HG02943 (cell line): ENCODE results near the gene ITPR3.

ENCODE experiments used
- ATAC-seq: cut with Tn5 transposase; IDR thresholded peaks from one replicate; pipeline ENCODE4 v1.9.1; 2021; ENCODE audit warnings: mild to moderate bottlenecking, low read depth, moderate library complexity; ENCODE audit not compliant: unreplicated experiment

Gene ITPR3

GRCh38 chr6:33620856-33621710 is at the start of gene ITPR3:
ITPR3 (plus strand) TSS chr6:33621322; CDS start chr6:33621603, 281 bp downstream.
- peak; percentile 54 for ATAC-seq

- no peak for ATAC-seq
Measured at GRCh38 chr6:33571637-33572316, 49.3 kb upstream of the ITPR3 start.

- no peak for ATAC-seq
Measured at GRCh38 chr6:33575211-33575610, 45.9 kb upstream of the ITPR3 start.

- no peak for ATAC-seq
Measured at GRCh38 chr6:33576668-33577067, 44.5 kb upstream of the ITPR3 start.

- no peak for ATAC-seq
Measured at GRCh38 chr6:33577106-33577535, 44.0 kb upstream of the ITPR3 start.

GRCh38 chr6:33577718-33578117 is 43.4 kb upstream of the ITPR3 start:
- no peak for ATAC-seq

- no peak for ATAC-seq
Measured at GRCh38 chr6:33578164-33578563, 43.0 kb upstream of the ITPR3 start.

- no peak for ATAC-seq
Measured at GRCh38 chr6:33578588-33579011, 42.5 kb upstream of the ITPR3 start.

- ATAC-seq: peak; percentile 78
Measured at GRCh38 chr6:33579828-33580714, 41.1 kb upstream of the ITPR3 start, which contains the start of gene BAK1. BAK1 (minus strand) TSS chr6:33580276; CDS start chr6:33577604, 2,672 bp downstream.

GRCh38 chr6:33581186-33581585 is 39.9 kb upstream of the ITPR3 start:
- no peak for ATAC-seq

GRCh38 chr6:33583591-33584155 is 37.4 kb upstream of the ITPR3 start:
- no peak for ATAC-seq

- no peak for ATAC-seq
Measured at GRCh38 chr6:33584700-33585402, 36.3 kb upstream of the ITPR3 start.

GRCh38 chr6:33585403-33586107 is 35.6 kb upstream of the ITPR3 start:
- no peak for ATAC-seq

- ATAC-seq: no peak
Measured at GRCh38 chr6:33586108-33586640, 34.9 kb upstream of the ITPR3 start.

- no peak for ATAC-seq
Measured at GRCh38 chr6:33587529-33587928, 33.6 kb upstream of the ITPR3 start.

GRCh38 chr6:33588894-33589293 is 32.2 kb upstream of the ITPR3 start:
- no peak for ATAC-seq

GRCh38 chr6:33589392-33589730 is 31.8 kb upstream of the ITPR3 start:
- no peak for ATAC-seq

GRCh38 chr6:33589731-33590530 is 31.2 kb upstream of the ITPR3 start:
- ATAC-seq: no peak
